ENCODE results near the gene ITPK1. TPM values are rescaled to one million over a fixed set of nuclear protein-coding genes. Genes with fewer than 3 reads are reported as not detected.

ITPK1 gene
- total RNA-seq, 1 experiment from 2014 or later: 133 TPM

DNA sequence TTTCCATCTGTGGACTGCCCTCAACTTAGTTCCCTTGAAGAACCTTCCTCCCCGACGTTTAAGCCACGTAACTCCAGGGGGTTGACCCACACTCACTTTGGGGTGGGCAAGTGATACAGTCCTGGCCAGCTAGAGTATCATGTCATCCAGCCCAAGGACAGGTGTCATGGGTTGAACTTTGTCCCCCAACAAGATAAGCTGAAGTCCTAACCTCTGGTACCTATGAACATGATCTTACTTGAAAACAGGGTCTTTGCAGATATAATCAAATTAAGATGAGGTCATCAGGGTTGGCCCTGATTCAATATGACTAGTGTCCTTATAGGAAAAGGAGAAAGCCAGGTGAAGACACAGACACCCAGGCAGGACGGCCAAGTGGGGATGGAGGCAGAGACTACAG, 68.6 kb downstream of the ITPK1 start:
- Mint-ChIP-seq H3K27me3 (ENCODE audit: insufficient read depth, unreplicated experiment) (no peaks in the 10 kb centered on the region), H3K4me3 (ENCODE audit: unreplicated experiment) (no peak overlapping the region), H3K36me3 (ENCODE audit: insufficient read depth, unreplicated experiment) (peaks cover 16% of the 10 kb centered on the region), H3K4me1 (ENCODE audit: insufficient read depth, unreplicated experiment) (peaks cover 52% of the 10 kb centered on the region), H3K27ac (ENCODE audit: low read depth, unreplicated experiment) (no peak overlapping the region), H3K9me3 (ENCODE audit: unreplicated experiment) (no peaks in the 10 kb centered on the region)
- DNase-seq (ENCODE audit: unreplicated experiment): no peak
- no TSS peak for BruUV-seq (replicated peaks)
- CTCF ChIA-PET: no interaction called here
- TF ChIP-seq, protein P1, sequence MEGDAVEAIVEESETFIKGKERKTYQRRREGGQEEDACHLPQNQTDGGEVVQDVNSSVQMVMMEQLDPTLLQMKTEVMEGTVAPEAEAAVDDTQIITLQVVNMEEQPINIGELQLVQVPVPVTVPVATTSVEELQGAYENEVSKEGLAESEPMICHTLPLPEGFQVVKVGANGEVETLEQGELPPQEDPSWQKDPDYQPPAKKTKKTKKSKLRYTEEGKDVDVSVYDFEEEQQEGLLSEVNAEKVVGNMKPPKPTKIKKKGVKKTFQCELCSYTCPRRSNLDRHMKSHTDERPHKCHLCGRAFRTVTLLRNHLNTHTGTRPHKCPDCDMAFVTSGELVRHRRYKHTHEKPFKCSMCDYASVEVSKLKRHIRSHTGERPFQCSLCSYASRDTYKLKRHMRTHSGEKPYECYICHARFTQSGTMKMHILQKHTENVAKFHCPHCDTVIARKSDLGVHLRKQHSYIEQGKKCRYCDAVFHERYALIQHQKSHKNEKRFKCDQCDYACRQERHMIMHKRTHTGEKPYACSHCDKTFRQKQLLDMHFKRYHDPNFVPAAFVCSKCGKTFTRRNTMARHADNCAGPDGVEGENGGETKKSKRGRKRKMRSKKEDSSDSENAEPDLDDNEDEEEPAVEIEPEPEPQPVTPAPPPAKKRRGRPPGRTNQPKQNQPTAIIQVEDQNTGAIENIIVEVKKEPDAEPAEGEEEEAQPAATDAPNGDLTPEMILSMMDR (IDR thresholded peaks at IDR 0.05; ENCODE audit: unreplicated experiment): no peak
- POLR2A ChIA-PET: interaction anchor here (1.0 kb wide), 1 partner anchor 95 kb away, joined by 3 read pairs; no protein-coding TSS in a partner anchor
- intact Hi-C loops (cut with micrococcal nuclease): no loop called here

DNA sequence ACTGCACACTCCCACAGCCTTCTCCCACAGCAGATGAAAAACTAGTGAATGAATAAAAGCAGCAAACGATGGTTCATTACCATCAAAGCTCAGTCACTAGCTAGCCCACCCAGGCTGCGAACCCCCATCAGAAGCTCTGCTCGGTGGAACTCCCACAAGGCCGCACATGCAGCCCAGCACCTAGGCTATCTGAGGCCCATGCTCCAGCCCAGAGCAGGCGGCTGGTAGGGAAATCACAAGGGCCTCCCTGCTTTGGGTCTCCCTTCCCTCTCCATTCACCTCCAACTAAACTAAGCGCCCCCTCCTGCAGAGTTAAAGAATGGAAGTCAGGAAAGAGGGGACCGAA, 69.0 kb downstream of the ITPK1 start:
- no peak for DNase-seq (ENCODE audit: unreplicated experiment)
- TF ChIP-seq, protein P1 (IDR thresholded peaks at IDR 0.05; ENCODE audit: unreplicated experiment): no peak
- Mint-ChIP-seq H3K9me3 (ENCODE audit: unreplicated experiment) (no peaks in the 10 kb centered on the region), H3K4me1 (ENCODE audit: insufficient read depth, unreplicated experiment) (peaks cover 56% of the 10 kb centered on the region), H3K4me3 (ENCODE audit: unreplicated experiment) (no peak overlapping the region), H3K27me3 (ENCODE audit: insufficient read depth, unreplicated experiment) (no peaks in the 10 kb centered on the region), H3K27ac (ENCODE audit: low read depth, unreplicated experiment) (peak overlapping the region; percentile 96), H3K36me3 (ENCODE audit: insufficient read depth, unreplicated experiment) (peaks cover 16% of the 10 kb centered on the region)
- intact Hi-C loops (cut with micrococcal nuclease): no loop called here
- CTCF ChIA-PET: interaction anchor here (0.6 kb wide), 1 partner anchor 13 kb away, joined by 3 read pairs; no protein-coding TSS in a partner anchor
- POLR2A ChIA-PET: interaction anchor here (1.0 kb wide), 1 partner anchor 96 kb away, joined by 3 read pairs; no protein-coding TSS in a partner anchor
- BruUV-seq (replicated peaks): no TSS peak

DNA sequence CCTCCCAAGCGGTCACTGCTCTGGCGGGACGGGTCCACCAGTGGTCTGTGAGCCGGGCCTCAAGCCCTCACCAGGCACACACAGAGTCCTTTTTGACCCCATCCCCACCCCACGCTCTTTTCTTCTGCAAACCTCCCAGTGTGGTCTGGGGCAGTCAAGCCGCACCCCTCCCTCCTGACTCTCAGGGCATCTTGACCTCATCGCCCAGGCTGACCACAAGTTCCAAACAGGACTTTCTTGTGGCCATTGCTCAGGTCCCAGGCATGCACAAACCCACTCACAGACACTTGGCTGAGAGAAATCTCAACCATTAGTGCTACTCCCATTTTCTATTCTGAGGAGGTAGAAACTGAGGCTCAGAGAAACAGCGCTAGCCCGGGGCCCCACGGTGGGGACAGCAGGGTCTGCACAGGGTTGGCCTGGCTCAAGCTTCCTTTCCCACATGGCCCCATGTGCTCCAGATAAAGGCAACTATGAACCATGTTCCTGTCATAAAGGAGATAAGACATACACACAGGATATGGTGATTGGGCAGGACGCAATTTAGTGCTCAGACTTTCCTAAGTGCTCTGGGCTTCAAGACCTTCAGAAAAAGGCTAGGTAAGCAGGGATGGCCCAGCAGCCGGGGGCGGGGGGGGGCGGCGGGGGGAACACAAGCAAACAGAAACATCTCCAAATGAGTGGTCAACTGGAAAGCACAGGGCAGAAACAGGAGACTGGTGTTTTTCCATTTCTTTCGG, 69.6 kb downstream of the ITPK1 start:
- intact Hi-C loops (cut with micrococcal nuclease): no loop called here
- Mint-ChIP-seq H3K9me3 (ENCODE audit: unreplicated experiment) (no peaks in the 10 kb centered on the region), H3K36me3 (ENCODE audit: insufficient read depth, unreplicated experiment) (peaks cover 16% of the 10 kb centered on the region), H3K4me1 (ENCODE audit: insufficient read depth, unreplicated experiment) (peaks cover 57% of the 10 kb centered on the region), H3K27ac (ENCODE audit: low read depth, unreplicated experiment) (peak overlapping the region; percentile 96), H3K27me3 (ENCODE audit: insufficient read depth, unreplicated experiment) (no peaks in the 10 kb centered on the region), H3K4me3 (ENCODE audit: unreplicated experiment) (no peak overlapping the region)
- POLR2A ChIA-PET: interaction anchor here (0.8 to 1.4 kb wide), 2 partner anchors 69 to 165 kb away, joined by 3 read pairs; no protein-coding TSS in a partner anchor
- BruUV-seq (replicated peaks): no TSS peak
- TF ChIP-seq, protein P1 (IDR thresholded peaks at IDR 0.05; ENCODE audit: unreplicated experiment): no peak
- DNase-seq (ENCODE audit: unreplicated experiment): no peak
- CTCF ChIA-PET: interaction anchor here (0.6 kb wide), 1 partner anchor 14 kb away, joined by 3 read pairs; no protein-coding TSS in a partner anchor

DNA sequence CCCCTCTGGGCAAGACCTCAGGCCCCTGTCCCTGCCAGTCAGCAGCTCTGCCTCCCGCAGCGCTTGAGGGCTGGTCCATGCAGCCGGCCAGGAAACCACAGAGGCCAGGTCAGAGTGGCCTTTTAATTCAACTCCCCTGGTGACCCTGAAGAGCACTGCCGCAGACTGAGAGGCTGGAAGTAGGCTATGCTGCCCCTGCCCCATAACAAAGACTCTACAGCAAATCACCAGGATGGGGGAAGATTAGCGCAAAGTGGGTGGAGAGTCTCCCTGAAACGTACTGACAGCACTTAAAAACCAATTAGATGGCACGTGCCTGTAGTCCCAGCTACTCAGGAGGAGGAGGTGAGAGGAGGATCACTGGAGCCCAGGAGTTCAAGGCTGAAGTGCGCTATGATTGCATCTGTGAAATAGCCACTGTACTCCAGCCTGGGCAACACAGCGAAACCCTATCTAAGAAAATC, 70.5 kb downstream of the ITPK1 start:
- H3K27me3 Mint-ChIP-seq (ENCODE audit: insufficient read depth, unreplicated experiment): no peaks in the 10 kb centered on the region
- ChIA-PET POLR2A (interaction anchor here (0.8 to 1.4 kb wide), 2 partner anchors 70 to 164 kb away, joined by 3 read pairs; no protein-coding TSS in a partner anchor), CTCF (interaction anchor here (0.6 kb wide), 1 partner anchor 19 kb away, joined by 3 read pairs; no protein-coding TSS in a partner anchor)
- H3K36me3 Mint-ChIP-seq (ENCODE audit: insufficient read depth, unreplicated experiment): peaks cover 14% of the 10 kb centered on the region
- no peaks in the 10 kb centered on the region for H3K9me3 Mint-ChIP-seq (ENCODE audit: unreplicated experiment)
- no peak for DNase-seq (ENCODE audit: unreplicated experiment)
- BruUV-seq (replicated peaks): no TSS peak
- TF ChIP-seq, protein P1 (IDR thresholded peaks at IDR 0.05; ENCODE audit: unreplicated experiment): no peak
- H3K4me1 Mint-ChIP-seq (ENCODE audit: insufficient read depth, unreplicated experiment): peaks cover 66% of the 10 kb centered on the region
- intact Hi-C loops (cut with micrococcal nuclease): no loop called here
- H3K27ac Mint-ChIP-seq (ENCODE audit: low read depth, unreplicated experiment): peak overlapping the region; percentile 96
- H3K4me3 Mint-ChIP-seq (ENCODE audit: unreplicated experiment): no peak overlapping the region

All from MCF 10A (cell line).